Ovary (tissue), 9 donors: Measurements from ENCODE around the gene ATF7. TPM values are rescaled to one million over a fixed set of nuclear protein-coding genes. Genes with fewer than 3 reads are reported as not detected.

Experiments used
- DNase-seq, 5 donors: peaks; one replicate each; pipeline ENCODE4 v3.0.0-alpha.2; 2019 to 2020
- H3K27ac ChIP-seq, 2 donors: fragments of 200-600 bp; one replicate each; pipeline versions ENCODE4 v1.5.1 to v1.8.0; 2019 to 2022
- H3K27me3 ChIP-seq: fragments of 200-600 bp; one replicate; pipeline ENCODE4 v1.8.0; 2022
- H3K36me3 ChIP-seq: fragments of 200-600 bp; sonication (generic); one replicate; pipeline ENCODE4 v1.5.1; 2019
- H3K4me1 ChIP-seq: one replicate; pipeline ENCODE4 v1.8.1; 2013; ENCODE audit warnings: mild to moderate bottlenecking, moderate library complexity; ENCODE audit not compliant: insufficient read depth
- H3K4me3 ChIP-seq: fragments of 200-600 bp; sonication (generic); one replicate; pipeline ENCODE4 v1.5.1; 2017
- H3K9me3 ChIP-seq, 2 donors: fragments of 200-600 bp in 1 of 2; sonication (generic) in 1 of 2; one replicate each; pipeline versions ENCODE4 v1.5.1 to v1.8.1; 2013 to 2019; ENCODE audit warnings: mild to moderate bottlenecking in 1 of 2, moderate library complexity in 1 of 2
- CTCF ChIP-seq, 3 donors: fragments of 450-650 bp in 2 of 3; fragments of 200-600 bp in 1 of 3; IDR thresholded peaks; one replicate each; pipeline versions ENCODE4 v1.5.1 to v1.8.0; 2016 to 2022; ENCODE audit warnings: antibody characterized with exemption in 3 of 3, mild to moderate bottlenecking in 1 of 3
- EP300 ChIP-seq: sonication (generic); formaldehyde crosslinking; IDR thresholded peaks from one replicate; pipeline ENCODE4 v1.6.1; 2017; ENCODE audit warnings: antibody characterized with exemption
- POLR2A ChIP-seq: fragments of 450-650 bp; IDR thresholded peaks from one replicate; pipeline ENCODE4 v1.6.1; 2017; ENCODE audit warnings: antibody characterized with exemption, mild to moderate bottlenecking, moderate library complexity
- WGBS, 3 donors: extraction: QIAGEN DNeasy Blood & Tissue Kit in 1 of 3; methylation state at CpG; one replicate each; pipeline versions ENCODE4 v1.1.5 to v1.1.7; 2013 to 2017; 5-methylcytosine and 5-hydroxymethylcytosine counted together
- intact Hi-C, 4 donors: fragments of 100-400 bp; cut with DNase I; formaldehyde crosslinking; loops; one replicate each; pipeline versions ENCODE4 v1.11.0 to v1.15.1; 2022 to 2023
- polyA plus RNA-seq, 2 donors: library from polyadenylated mRNA; stranded (reverse); fragments of 200-250 nt in 1 of 2; fragments of 350-450 nt in 1 of 2; fragmentation: Illumina TruSeq in 1 of 2; extraction: RNeasy Lipid Tissue Mini Kit (QIAGEN cat#74804) in 1 of 2; gene quantifications; one replicate each; pipeline ENCODE4 v1.2.3, GENCODE V29; 2013 to 2014
- total RNA-seq, 7 donors: library from RNA; depleted of rRNA in 2 of 7; stranded (reverse); fragments of >200 nt in 2 of 7; fragmentation: NEBNext Ultra II Directional in 3 of 7; extraction: Animal tissue kit (Norgen Biotek cat#: 25700) in 3 of 7; gene quantifications; one replicate each; pipeline versions ENCODE4 v1.1.0 to v1.2.4, GENCODE V29; 2016 to 2023
- donor health status: DM: no; HTN: no; CAD: no; lungs with moderate emphysema.
- donor health status: DM: no; HTN: no; CAD: no.
- donor health status: Bipolar disorder and iron deficiency.
- donor health status: DM: yes; HTN: yes; CAD: no.
- donor health status: DM: no; HTN: no; CAD: no.
- donor health status: DM: yes; HTN: yes; CAD: no.

Gene ATF7
- total and polyA plus RNA-seq, 9 donors = 19.8 to 68.5 (median 41.3) TPM

GRCh38 chr12:53510181-53510812 lies 115.9 kb downstream of the ATF7 start:
- intact Hi-C loops = no loop called here
- H3K9me3 ChIP-seq = no peaks in the 10 kb centered on the region
- H3K27me3 ChIP-seq = no peaks in the 10 kb centered on the region
- H3K27ac ChIP-seq = no peak overlapping the region
- no peak for TF ChIP-seq POLR2A
- TF ChIP-seq CTCF (IDR thresholded peaks at IDR 0.05) = no peak
- WGBS, 3 donors = 78 to 83% (median 81%) methylated on average over 9 of the region's 9 CpGs
- no peaks in the 10 kb centered on the region for H3K36me3 ChIP-seq
- H3K4me1 ChIP-seq = no peaks in the 10 kb centered on the region
- H3K4me3 ChIP-seq = no peak overlapping the region
- DNase-seq = no peak

- intact Hi-C loops = loop anchor here (2.0 to 10.0 kb wide), 6 partner anchors 46 to 184 kb away; partner anchors contain the start of gene AAAS (in 4 of the 4)
- no peak for TF ChIP-seq EP300
- peak; percentile 79 to 87 (median 83) for TF ChIP-seq CTCF (IDR thresholded peaks at IDR 0.05)
- TF ChIP-seq POLR2A = no peak
- no peak overlapping the region for H3K4me3 ChIP-seq
- no peaks in the 10 kb centered on the region for H3K9me3 ChIP-seq
- H3K4me1 ChIP-seq = no peaks in the 10 kb centered on the region
- DNase-seq = peak; percentile 76 to 90 (median 87)
- H3K36me3 ChIP-seq = no peaks in the 10 kb centered on the region
- no peaks in the 10 kb centered on the region for H3K27me3 ChIP-seq
- peak overlapping the region in 1 of 2 donors; percentile 7 for H3K27ac ChIP-seq
- 27 to 30% (median 27%) methylated on average over 7 of the region's 7 CpGs for WGBS, 3 donors
Measured at GRCh38 chr12:53508534-53509170, 117.5 kb downstream of the ATF7 start.

- intact Hi-C loops = loop anchor here (5.0 to 10.0 kb wide), 5 partner anchors 45 to 183 kb away; partner anchors contain the start of gene AAAS (in 4 of the 4)
- Histone ChIP-seq H3K27ac (no peak overlapping the region), H3K4me1 (peaks cover 7% of the 10 kb centered on the region), H3K4me3 (no peak overlapping the region), H3K27me3 (no peaks in the 10 kb centered on the region), H3K9me3 (no peaks in the 10 kb centered on the region), H3K36me3 (no peaks in the 10 kb centered on the region)
- 83 to 90% (median 90%) methylated on average over 4 of the region's 4 CpGs for WGBS, 3 donors
- DNase-seq = no peak
- TF ChIP-seq CTCF (IDR thresholded peaks at IDR 0.05) = no peak
- TF ChIP-seq POLR2A = no peak
- no peak for TF ChIP-seq EP300
Measured at GRCh38 chr12:53507603-53507885, 118.6 kb downstream of the ATF7 start.

- no peaks in the 10 kb centered on the region for H3K36me3 ChIP-seq
- 80 to 86% (median 83%) methylated on average over 9 of the region's 9 CpGs for WGBS, 3 donors
- H3K4me3 ChIP-seq = no peak within 1 kb of the TSS
- no peak for DNase-seq
- intact Hi-C loops = loop anchor here (5.0 to 10.0 kb wide), 5 partner anchors 45 to 182 kb away; partner anchors contain the start of gene AAAS (in 4 of the 4)
- no peak for TF ChIP-seq CTCF (IDR thresholded peaks at IDR 0.05)
- no peak for TF ChIP-seq EP300
- TF ChIP-seq POLR2A = no peak
- no peaks in the 10 kb centered on the region for H3K27me3 ChIP-seq
- H3K4me1 ChIP-seq = peaks cover 9% of the 10 kb centered on the region
- H3K27ac ChIP-seq = peak within 1 kb of the TSS in 1 of 2 donors; percentile 7
- no peaks in the 10 kb centered on the region for H3K9me3 ChIP-seq
Measured at GRCh38 chr12:53506881-53507602, 119.1 kb downstream of the ATF7 start, which contains the start of gene NPFF. Gene NPFF (minus strand): TSS chr12:53507484. CDS start chr12:53507474, 10 bp downstream.
